ENCODE measurements around the gene STARD7.

GRCh38 chr2:96171831-96172230 is 36.8 kb downstream of the STARD7 start:
- TF ChIP-seq CTCF (IDR thresholded peaks at IDR 0.05) (no peak), POLR2AphosphoS5 (IDR thresholded peaks at IDR 0.05) (no peak), POLR2A (IDR thresholded peaks at IDR 0.05) (no peak), EP300 (IDR thresholded peaks at IDR 0.05) (no peak)

Measured in sigmoid colon (tissue), 4 donors.